Endodermal cell (in vitro differentiated cells): ENCODE measurements around the gene PLB1. TPM values are rescaled to one million over a fixed set of nuclear protein-coding genes. Genes with fewer than 3 reads are reported as not detected.

Source experiments
- DNase-seq: peaks from one replicate; pipeline ENCODE4 v3.0.0-alpha.2; 2017
- H3K27ac ChIP-seq: 2 replicates; pipeline ENCODE4 v1.5.1; 2013; ENCODE audit warnings: mild to moderate bottlenecking, low read depth, low read length, moderate library complexity
- H3K27me3 ChIP-seq: 2 replicates; pipeline ENCODE4 v1.6.1; 2013; ENCODE audit warnings: mild to moderate bottlenecking, low read length, moderate library complexity; ENCODE audit not compliant: insufficient read depth, control insufficient read depth, poor library complexity, severe bottlenecking
- H3K36me3 ChIP-seq: 2 replicates; pipeline ENCODE4 v1.7.0; 2013; ENCODE audit warnings: mild to moderate bottlenecking, low read length, moderate library complexity; ENCODE audit not compliant: control insufficient read depth, insufficient read depth
- H3K4me1 ChIP-seq: one replicate; pipeline ENCODE4 v1.7.0; 2013; ENCODE audit warnings: low read length; ENCODE audit not compliant: control insufficient read depth, insufficient read depth
- H3K4me3 ChIP-seq: 2 replicates; pipeline ENCODE4 v1.5.1; 2013; ENCODE audit warnings: mild to moderate bottlenecking, low read length, moderate library complexity
- H3K9ac ChIP-seq: 2 replicates; pipeline ENCODE4 v1.6.1; 2013; ENCODE audit warnings: mild to moderate bottlenecking, low read length, moderate library complexity; ENCODE audit not compliant: poor library complexity, severe bottlenecking; ENCODE audit errors: extremely low read depth
- H3K9me3 ChIP-seq: 2 replicates; pipeline ENCODE4 v1.6.1; 2013; ENCODE audit warnings: mild to moderate bottlenecking, low read length, moderate library complexity; ENCODE audit not compliant: control insufficient read depth
- H3K27ac Mint-ChIP-seq: 2 replicates; pipeline ENCODE4 v1.8.0; 2020; ENCODE audit warnings: mixed read lengths
- H3K27me3 Mint-ChIP-seq: 2 replicates; pipeline ENCODE4 v1.8.0; 2021; ENCODE audit warnings: mild to moderate bottlenecking, mixed read lengths; ENCODE audit not compliant: insufficient read depth
- H3K36me3 Mint-ChIP-seq: 2 replicates; pipeline ENCODE4 v1.8.0; 2020; ENCODE audit warnings: low read depth, mixed read lengths
- H3K4me1 Mint-ChIP-seq: 2 replicates; pipeline ENCODE4 v1.8.0; 2020; ENCODE audit warnings: mixed read lengths
- H3K4me3 Mint-ChIP-seq: 2 replicates; pipeline ENCODE4 v1.8.0; 2020; ENCODE audit warnings: mild to moderate bottlenecking, moderate library complexity, mixed read lengths
- H3K9me3 Mint-ChIP-seq: 2 replicates; pipeline ENCODE4 v1.8.0; 2020; ENCODE audit warnings: mild to moderate bottlenecking, mixed read lengths
- WGBS, 2 experiments: methylation state at CpG; one replicate each; pipeline versions ENCODE4 v1.1.5 to v1.1.7; 2013; ENCODE audit warnings: missing lambda C conversion rate in 2 of 2, mixed read lengths in 1 of 2; ENCODE audit not compliant: insufficient coverage in 1 of 2, insufficient read length in 1 of 2; 5-methylcytosine and 5-hydroxymethylcytosine counted together
- total RNA-seq, 2 donors: library from RNA; stranded (reverse); fragmentation: NEBNext Ultra II Directional in 1 of 2; extraction: Animal tissue kit (Norgen Biotek cat#: 25700) in 1 of 2; gene quantifications; 2 replicates in 1 of 2; 3 replicates in 1 of 2; pipeline ENCODE4 v1.2.1, GENCODE V29; 2021
- TF ChIP-seq, protein P1 (sequence below): fragments of 200-600 bp; sonication (generic); conservative IDR thresholded peaks from 2 replicates; pipeline ENCODE4 v1.5.0; 2021; ENCODE audit warnings: antibody characterized with exemption, mild to moderate bottlenecking

PLB1 gene
- total RNA-seq, 2 donors from 2014 or later, result 0.35 to 0.38 TPM

DNA sequence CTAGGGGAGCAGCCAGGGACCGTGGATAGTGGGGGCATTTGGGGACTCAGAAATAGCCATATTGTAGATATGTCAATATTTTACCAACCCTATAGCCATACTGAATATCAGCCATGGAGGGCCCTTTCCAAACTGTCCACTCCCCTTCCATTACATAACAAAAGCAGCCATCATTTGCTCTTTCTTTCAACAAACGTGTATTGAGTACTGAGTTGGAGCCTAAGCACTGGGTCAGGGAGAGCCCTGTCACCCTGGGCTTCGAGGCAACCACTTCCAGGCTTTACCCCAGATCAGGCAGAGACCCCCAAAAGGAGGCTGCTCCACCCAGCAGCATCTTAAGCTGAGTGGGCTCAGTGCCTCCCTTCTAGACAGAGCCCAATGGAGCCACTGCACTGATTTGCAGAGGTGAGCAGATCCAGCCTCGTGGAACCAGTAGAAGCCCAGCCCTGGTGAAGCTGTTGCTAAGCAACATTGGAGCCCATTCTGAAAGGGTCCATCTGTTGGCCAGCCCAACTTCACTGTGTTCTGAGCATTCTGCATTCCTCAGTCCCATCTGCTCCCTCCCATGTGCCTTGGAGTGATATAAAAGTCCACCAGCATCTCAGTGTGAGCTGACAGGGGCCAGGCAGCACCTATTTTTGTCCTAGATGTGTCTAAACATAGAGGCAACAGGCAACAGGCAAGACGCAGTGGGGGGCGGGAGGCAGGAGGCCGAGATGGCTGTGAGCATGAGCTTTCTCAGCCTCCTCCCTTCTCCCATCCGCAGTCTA, 112.1 kb downstream of the PLB1 start:
- Mint-ChIP-seq H3K4me1 (peaks cover 29% of the 10 kb centered on the region), H3K27ac (no peak overlapping the region), H3K36me3 (no peaks in the 10 kb centered on the region), H3K27me3 (peaks cover 10% of the 10 kb centered on the region), H3K4me3 (no peak overlapping the region), H3K9me3 (no peaks in the 10 kb centered on the region)
- H3K27ac ChIP-seq, result no peak overlapping the region
- H3K9ac ChIP-seq, result no peak overlapping the region
- H3K36me3 ChIP-seq, result no peaks in the 10 kb centered on the region
- peaks cover 5% of the 10 kb centered on the region for H3K4me1 ChIP-seq
- no peaks in the 10 kb centered on the region for H3K27me3 ChIP-seq
- DNase-seq, result no peak
- no peak overlapping the region for H3K4me3 ChIP-seq
- no peaks in the 10 kb centered on the region for H3K9me3 ChIP-seq
- TF ChIP-seq, protein P1, sequence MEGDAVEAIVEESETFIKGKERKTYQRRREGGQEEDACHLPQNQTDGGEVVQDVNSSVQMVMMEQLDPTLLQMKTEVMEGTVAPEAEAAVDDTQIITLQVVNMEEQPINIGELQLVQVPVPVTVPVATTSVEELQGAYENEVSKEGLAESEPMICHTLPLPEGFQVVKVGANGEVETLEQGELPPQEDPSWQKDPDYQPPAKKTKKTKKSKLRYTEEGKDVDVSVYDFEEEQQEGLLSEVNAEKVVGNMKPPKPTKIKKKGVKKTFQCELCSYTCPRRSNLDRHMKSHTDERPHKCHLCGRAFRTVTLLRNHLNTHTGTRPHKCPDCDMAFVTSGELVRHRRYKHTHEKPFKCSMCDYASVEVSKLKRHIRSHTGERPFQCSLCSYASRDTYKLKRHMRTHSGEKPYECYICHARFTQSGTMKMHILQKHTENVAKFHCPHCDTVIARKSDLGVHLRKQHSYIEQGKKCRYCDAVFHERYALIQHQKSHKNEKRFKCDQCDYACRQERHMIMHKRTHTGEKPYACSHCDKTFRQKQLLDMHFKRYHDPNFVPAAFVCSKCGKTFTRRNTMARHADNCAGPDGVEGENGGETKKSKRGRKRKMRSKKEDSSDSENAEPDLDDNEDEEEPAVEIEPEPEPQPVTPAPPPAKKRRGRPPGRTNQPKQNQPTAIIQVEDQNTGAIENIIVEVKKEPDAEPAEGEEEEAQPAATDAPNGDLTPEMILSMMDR, result no peak
- 87 to 92% methylated on average over 3 to 8 of the region's 8 CpGs for WGBS, 2 experiments

GRCh38 chr2:28608500-28609424, 112.9 kb downstream of the PLB1 start:
- no peak overlapping the region for H3K4me3 Mint-ChIP-seq
- H3K9me3 ChIP-seq, result no peaks in the 10 kb centered on the region
- peaks cover 29% of the 10 kb centered on the region for H3K4me1 Mint-ChIP-seq
- no peaks in the 10 kb centered on the region for H3K27me3 ChIP-seq
- no peak overlapping the region for H3K4me3 ChIP-seq
- no peak overlapping the region for H3K9ac ChIP-seq
- no peak overlapping the region for H3K27ac Mint-ChIP-seq
- H3K36me3 Mint-ChIP-seq, result no peaks in the 10 kb centered on the region
- TF ChIP-seq, protein P1, result no peak
- WGBS, 2 experiments, result 90% methylated on average over 5 to 7 of the region's 7 CpGs
- H3K27ac ChIP-seq, result no peak overlapping the region
- DNase-seq, result no peak
- H3K4me1 ChIP-seq, result peaks cover 5% of the 10 kb centered on the region
- peaks cover 10% of the 10 kb centered on the region for H3K27me3 Mint-ChIP-seq
- no peaks in the 10 kb centered on the region for H3K9me3 Mint-ChIP-seq
- no peaks in the 10 kb centered on the region for H3K36me3 ChIP-seq

GRCh38 chr2:28610583-28611201, 114.8 kb downstream of the PLB1 start:
- H3K27ac Mint-ChIP-seq, result peak overlapping the region; percentile 35

More at GRCh38 chr2:28610583-28611201, 114.8 kb downstream of the PLB1 start:
- Histone ChIP-seq H3K4me1 (peaks cover 5% of the 10 kb centered on the region), H3K36me3 (no peaks in the 10 kb centered on the region), H3K9me3 (no peaks in the 10 kb centered on the region), H3K9ac (no peak overlapping the region), H3K27ac (no peak overlapping the region), H3K4me3 (no peak overlapping the region), H3K27me3 (no peaks in the 10 kb centered on the region)
- peaks cover 9% of the 10 kb centered on the region for H3K27me3 Mint-ChIP-seq
- no peak overlapping the region for H3K4me3 Mint-ChIP-seq
- TF ChIP-seq, protein P1, result no peak
- H3K9me3 Mint-ChIP-seq, result no peaks in the 10 kb centered on the region
- DNase-seq, result no peak
- H3K36me3 Mint-ChIP-seq, result no peaks in the 10 kb centered on the region
- WGBS, 2 experiments, result 88 to 90% methylated on average over 3 to 8 of the region's 8 CpGs
- H3K4me1 Mint-ChIP-seq, result peaks cover 29% of the 10 kb centered on the region
